Right lobe of liver (tissue), 6 donors: ENCODE data around the gene SLC22A5. TPM values are rescaled to one million over a fixed set of nuclear protein-coding genes. Genes with fewer than 3 reads are reported as not detected.

Experiments
- ATAC-seq, 4 donors: fragments of 200-7000 bp; cut with Tn5 transposase; one replicate each; pipeline ENCODE4 v1.9.1; 2020; ENCODE audit warnings: mild to moderate bottlenecking in 4 of 4, moderate library complexity in 4 of 4
- DNase-seq, 3 donors: peaks; one replicate each; pipeline ENCODE4 v3.0.0-alpha.2; 2020
- H3K27ac ChIP-seq, 3 donors: fragments of 200-600 bp; one replicate each; pipeline ENCODE4 v1.8.0; 2022
- H3K27me3 ChIP-seq, 2 donors: fragments of 200-600 bp; one replicate each; pipeline ENCODE4 v1.8.0; 2022
- H3K36me3 ChIP-seq, 4 donors: fragments of 200-600 bp; sonication (generic) in 1 of 4; one replicate each; pipeline versions ENCODE4 v1.5.1 to v1.8.0; 2017 to 2022; ENCODE audit warnings: control low read depth in 1 of 4
- H3K4me1 ChIP-seq, 4 donors: fragments of 200-600 bp; sonication (generic) in 1 of 4; one replicate each; pipeline versions ENCODE4 v1.5.1 to v1.8.0; 2017 to 2022; ENCODE audit warnings: control low read depth in 1 of 4
- H3K4me3 ChIP-seq, 3 donors: fragments of 200-600 bp; one replicate each; pipeline ENCODE4 v1.8.0; 2022
- H3K9me3 ChIP-seq, 4 donors: fragments of 200-600 bp; sonication (generic) in 1 of 4; one replicate each; pipeline versions ENCODE4 v1.5.1 to v1.8.0; 2017 to 2022; ENCODE audit warnings: control low read depth in 1 of 4
- CTCF ChIP-seq, 4 donors: fragments of 200-600 bp in 3 of 4; fragments of 450-650 bp in 1 of 4; IDR thresholded peaks; one replicate each; pipeline versions ENCODE4 v1.5.1 to v1.8.0; 2016 to 2022; ENCODE audit warnings: antibody characterized with exemption in 4 of 4, mild to moderate bottlenecking in 2 of 4
- POLR2A ChIP-seq: fragments of 450-650 bp; IDR thresholded peaks from one replicate; pipeline ENCODE4 v1.6.1; 2017; ENCODE audit warnings: antibody characterized with exemption, mild to moderate bottlenecking
- WGBS: methylation state at CpG from one replicate; pipeline ENCODE4 v1.1.6; 2018; ENCODE audit warnings: low coverage, low lambda C conversion rate; ENCODE audit not compliant: insufficient coverage; ENCODE audit errors: missing lambda C conversion rate; 5-methylcytosine and 5-hydroxymethylcytosine counted together
- intact Hi-C, 2 donors: fragments of 100-400 bp; cut with DNase I; formaldehyde crosslinking; loops; one replicate each; pipeline versions ENCODE4 v1.11.2 to v1.14.1; 2022
- microRNA-seq, 2 donors: library from miRNA; unstranded; fragments of <30 nt; microRNA quantifications; one replicate each; pipeline ENCODE4, GENCODE V29; 2019 to 2020
- small RNA-seq, 2 experiments: library from RNA; depleted of rRNA; stranded (forward); fragments of <200 nt; gene quantifications; one replicate each; pipeline ENCODE3, GENCODE V24; 2016
- total RNA-seq, 6 experiments: library from RNA; depleted of rRNA in 2 of 6; stranded (reverse); fragments of >200 nt in 2 of 6; fragmentation: NEBNext Ultra II Directional in 3 of 6; extraction: Animal tissue kit (Norgen Biotek cat#: 25700) in 3 of 6; gene quantifications; one replicate each; pipeline versions ENCODE4 v1.1.0 to v1.2.4, GENCODE V29; 2016 to 2023
- donor health status: DM: no; HTN: yes; CAD: no.
- donor health status: DM: no; HTN: no; CAD: no.
- donor health status: DM: no; HTN: no; CAD: no.
- donor health status: DM: no; HTN: yes; CAD: no.
- donor health status: DM: no; HTN: yes; CAD: no.

Gene SLC22A5
- total RNA-seq, 6 experiments from 2014 or later = 4.7 to 11.1 (median 6.5) TPM

GRCh38 chr5:132439521-132440089 is 70.1 kb downstream of the SLC22A5 start:
- ATAC-seq (peak in 2 of 4 donors; percentile 9 to 52), DNase-seq (no peak)
- no peak overlapping the region for H3K27ac ChIP-seq
- intact Hi-C loops = no loop called here
- 10% methylated on average over 5 of the region's 7 CpGs for WGBS
- no peak for TF ChIP-seq POLR2A
- no peak for TF ChIP-seq CTCF (IDR thresholded peaks at IDR 0.05)
- H3K4me3 ChIP-seq = no peak overlapping the region
- H3K27me3 ChIP-seq = no peaks in the 10 kb centered on the region
- H3K4me1 ChIP-seq = peaks cover 0 to 23% (median 1%) of the 10 kb centered on the region in 4 donors
- no peaks in the 10 kb centered on the region for H3K9me3 ChIP-seq
- H3K36me3 ChIP-seq = no peaks in the 10 kb centered on the region

- Histone ChIP-seq H3K9me3 (no peaks in the 10 kb centered on the region), H3K27me3 (no peaks in the 10 kb centered on the region), H3K4me3 (no peak overlapping the region), H3K4me1 (peaks cover 0 to 21% (median 14%) of the 10 kb centered on the region in 4 donors), H3K36me3 (no peaks in the 10 kb centered on the region), H3K27ac (no peak overlapping the region)
- intact Hi-C loops = no loop called here
- ATAC-seq (no peak), DNase-seq (no peak)
- no peak for TF ChIP-seq CTCF (IDR thresholded peaks at IDR 0.05)
- no peak for TF ChIP-seq POLR2A
- WGBS = 67% methylated on average over 1 of the region's 7 CpGs
These were observed 74.6 kb downstream of the SLC22A5 start for GRCh38 chr5:132444061-132444460.

Small RNA genes lying within 50 kb of the gene (microRNA-seq; reads per million reads assigned to microRNA genes)
- 1.7 to 1.9 reads per million in 2 donors for gene MIR3936

Small RNA genes lying within 50 kb of the gene (small RNA-seq; reads per million reads assigned to genes)
- gene MIR3936 = 0 reads per million in 2 experiments

Other genes starting within 250 kb of the SLC22A5 start
- 10 to 100 TPM; 11.5 to 23.2 (median 16.5) TPM for gene P4HA2, start 141.9 kb upstream of the SLC22A5 start, total RNA-seq
- gene PDLIM4, start 112.0 kb upstream of the SLC22A5 start, total RNA-seq = under 1 TPM in 4 of 6 experiments, not detected in 2; 0.24 to 0.95 (median 0.40) TPM
- under 1 TPM; 0.31 to 0.59 (median 0.36) TPM for gene SLC22A4, start 75.3 kb upstream of the SLC22A5 start, total RNA-seq
- gene IRF1, start 121.1 kb downstream of the SLC22A5 start, total RNA-seq = 10 to 100 TPM; 23.9 to 38.3 (median 30.2) TPM
- gene IL5, start 173.8 kb downstream of the SLC22A5 start, total RNA-seq = not detected
- gene RAD50, start 187.3 kb downstream of the SLC22A5 start, total RNA-seq = 10 to 100 TPM; 14.1 to 27.7 (median 17.9) TPM